Activated CD4-positive, alpha-beta T cell treated with anti-CD3 and anti-CD28 coated beads, Interleukin-2, amount 10 ng/mL, durations not matched to agents 24 days and 14 days (primary cell): Measurements from ENCODE around the gene RNF217. TPM values are rescaled to one million over a fixed set of nuclear protein-coding genes. Genes with fewer than 3 reads are reported as not detected.

Source experiments
- DNase-seq: peaks from one replicate; pipeline ENCODE4 v3.0.0; 2022
- H3K27ac Mint-ChIP-seq: one replicate; pipeline ENCODE4 v1.8.0; 2022; ENCODE audit warnings: mild to moderate bottlenecking, mixed read lengths
- H3K27me3 Mint-ChIP-seq: one replicate; pipeline ENCODE4 v1.8.0; 2022; ENCODE audit warnings: mixed read lengths
- H3K36me3 Mint-ChIP-seq: one replicate; pipeline ENCODE4 v1.8.0; 2022; ENCODE audit warnings: low read depth, mild to moderate bottlenecking, mixed read lengths
- H3K4me1 Mint-ChIP-seq: one replicate; pipeline ENCODE4 v1.8.0; 2021; ENCODE audit warnings: mixed read lengths
- H3K4me3 Mint-ChIP-seq: one replicate; pipeline ENCODE4 v1.8.0; 2022; ENCODE audit warnings: mild to moderate bottlenecking, moderate library complexity, mixed read lengths
- H3K9me3 Mint-ChIP-seq: one replicate; pipeline ENCODE4 v1.8.0; 2021; ENCODE audit warnings: mixed read lengths
- intact Hi-C: fragments of 100-400 bp; cut with micrococcal nuclease; formaldehyde crosslinking; loops from one replicate; pipeline ENCODE4 v1.15.1; 2023
- total RNA-seq: library from RNA; stranded (reverse); gene quantifications from 2 replicates; pipeline ENCODE4 v1.2.3, GENCODE V29; 2022

Gene RNF217
- total RNA-seq, 1 donor from 2014 or later = 0.72 TPM

GRCh38 chr6:124987999-124988591 is 25.9 kb downstream of the RNF217 start:
- Mint-ChIP-seq H3K9me3 (no peaks in the 10 kb centered on the region), H3K4me1 (peaks cover 2% of the 10 kb centered on the region), H3K27me3 (peaks cover 2% of the 10 kb centered on the region), H3K36me3 (no peaks in the 10 kb centered on the region), H3K4me3 (no peak overlapping the region), H3K27ac (no peak overlapping the region)
- intact Hi-C loops = no loop called here
- no peak for DNase-seq

DNA sequence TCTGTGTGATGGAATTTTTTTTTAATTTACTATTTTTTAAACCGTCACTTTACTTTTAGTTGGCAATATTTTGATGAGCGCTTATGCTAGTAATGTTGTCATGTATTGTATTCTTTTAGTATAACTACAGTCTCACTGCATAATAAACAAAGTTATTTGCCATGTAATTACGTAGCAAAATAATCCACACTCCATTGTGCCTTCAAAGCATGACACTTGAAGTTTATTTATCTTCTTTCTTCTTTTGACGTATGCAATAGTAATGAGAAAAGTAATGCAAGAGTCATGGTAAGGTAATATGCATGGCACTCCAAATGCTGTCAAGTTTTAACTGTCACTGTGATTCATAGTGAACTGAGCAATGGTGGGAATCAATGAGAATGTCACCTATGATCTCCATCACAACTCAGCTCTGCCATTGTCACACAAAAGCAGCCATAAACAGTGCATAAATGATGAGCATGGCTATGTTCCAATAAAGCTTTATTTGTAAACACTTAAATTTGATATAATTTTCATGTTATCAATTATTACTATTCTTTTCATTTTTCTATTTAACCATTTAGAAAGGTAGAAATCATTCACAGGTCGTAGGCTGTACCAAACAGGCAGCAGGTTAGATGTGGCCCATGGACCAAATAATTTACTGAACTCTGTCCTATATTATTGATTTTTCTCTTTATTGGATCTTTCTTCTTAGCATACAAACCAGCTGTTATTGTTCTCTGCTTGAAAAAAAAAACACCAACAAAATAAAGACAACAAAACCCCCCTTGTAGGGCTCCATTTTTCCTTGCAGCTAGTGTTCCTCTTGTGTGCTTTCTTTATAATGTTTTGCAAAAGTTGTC is 27.1 kb downstream of the RNF217 start:
- DNase-seq = no peak
- H3K27me3 Mint-ChIP-seq = peaks cover 2% of the 10 kb centered on the region
- peaks cover 2% of the 10 kb centered on the region for H3K4me1 Mint-ChIP-seq
- H3K9me3 Mint-ChIP-seq = no peaks in the 10 kb centered on the region
- no peaks in the 10 kb centered on the region for H3K36me3 Mint-ChIP-seq
- intact Hi-C loops = no loop called here
- no peak overlapping the region for H3K4me3 Mint-ChIP-seq
- H3K27ac Mint-ChIP-seq = no peak overlapping the region

DNA sequence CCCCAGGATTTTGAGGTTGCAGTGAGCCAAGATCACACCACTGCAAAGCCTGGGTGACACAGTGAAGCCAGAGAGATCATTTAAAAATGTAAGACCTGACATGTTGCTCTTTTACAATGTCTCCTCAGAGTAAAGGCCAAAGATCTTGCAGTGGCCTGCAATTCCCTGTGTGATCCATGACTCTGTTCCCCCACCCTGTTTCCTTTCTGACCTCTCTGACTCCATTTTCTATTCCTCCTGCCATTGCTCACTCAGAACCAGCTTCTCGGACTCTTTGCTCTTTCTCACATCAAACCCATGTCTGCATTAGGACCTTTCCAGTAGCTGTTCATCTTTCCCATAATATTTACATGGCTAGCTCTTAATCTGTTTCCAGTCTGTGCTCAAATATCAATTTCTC is 28.8 kb downstream of the RNF217 start:
- H3K4me1 Mint-ChIP-seq = peaks cover 2% of the 10 kb centered on the region
- intact Hi-C loops = no loop called here
- DNase-seq = no peak
- no peaks in the 10 kb centered on the region for H3K9me3 Mint-ChIP-seq
- peaks cover 2% of the 10 kb centered on the region for H3K27me3 Mint-ChIP-seq
- no peaks in the 10 kb centered on the region for H3K36me3 Mint-ChIP-seq
- H3K4me3 Mint-ChIP-seq = no peak overlapping the region
- H3K27ac Mint-ChIP-seq = no peak overlapping the region

GRCh38 chr6:124991764-124992295 is 29.6 kb downstream of the RNF217 start:
- no peaks in the 10 kb centered on the region for H3K36me3 Mint-ChIP-seq
- intact Hi-C loops = no loop called here
- no peaks in the 10 kb centered on the region for H3K4me1 Mint-ChIP-seq
- DNase-seq = no peak
- H3K9me3 Mint-ChIP-seq = no peaks in the 10 kb centered on the region
- peaks cover 2% of the 10 kb centered on the region for H3K27me3 Mint-ChIP-seq
- H3K27ac Mint-ChIP-seq = no peak overlapping the region
- no peak overlapping the region for H3K4me3 Mint-ChIP-seq

DNA sequence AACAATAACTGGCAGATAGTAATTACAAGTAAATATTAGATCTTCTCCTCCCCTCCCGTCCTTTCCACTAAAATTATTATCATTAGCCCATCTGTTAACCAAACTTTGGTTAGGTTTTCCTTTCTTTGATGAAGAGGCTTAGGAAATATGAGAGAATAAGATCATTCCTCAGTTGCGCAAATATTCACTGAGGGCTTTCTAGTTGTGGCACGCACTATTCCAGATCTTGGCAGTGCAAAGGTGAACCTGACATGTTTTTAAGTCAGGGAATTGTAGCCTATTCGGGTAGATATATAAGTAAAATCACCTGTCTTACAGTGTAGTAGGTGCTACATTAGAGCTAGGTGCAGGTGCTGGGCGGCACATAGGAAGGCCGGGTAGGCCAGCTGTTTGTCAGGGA is 31.1 kb downstream of the RNF217 start:
- H3K36me3 Mint-ChIP-seq = no peaks in the 10 kb centered on the region
- H3K27ac Mint-ChIP-seq = no peak overlapping the region
- no peaks in the 10 kb centered on the region for H3K4me1 Mint-ChIP-seq
- no peaks in the 10 kb centered on the region for H3K9me3 Mint-ChIP-seq
- DNase-seq = no peak
- intact Hi-C loops = no loop called here
- H3K27me3 Mint-ChIP-seq = no peaks in the 10 kb centered on the region
- no peak overlapping the region for H3K4me3 Mint-ChIP-seq

GRCh38 chr6:124994648-124995047 is 32.4 kb downstream of the RNF217 start:
- H3K4me1 Mint-ChIP-seq = no peaks in the 10 kb centered on the region
- intact Hi-C loops = no loop called here
- no peak overlapping the region for H3K4me3 Mint-ChIP-seq
- H3K9me3 Mint-ChIP-seq = no peaks in the 10 kb centered on the region
- no peak overlapping the region for H3K27ac Mint-ChIP-seq
- H3K36me3 Mint-ChIP-seq = no peaks in the 10 kb centered on the region
- no peak for DNase-seq
- H3K27me3 Mint-ChIP-seq = no peaks in the 10 kb centered on the region

DNA sequence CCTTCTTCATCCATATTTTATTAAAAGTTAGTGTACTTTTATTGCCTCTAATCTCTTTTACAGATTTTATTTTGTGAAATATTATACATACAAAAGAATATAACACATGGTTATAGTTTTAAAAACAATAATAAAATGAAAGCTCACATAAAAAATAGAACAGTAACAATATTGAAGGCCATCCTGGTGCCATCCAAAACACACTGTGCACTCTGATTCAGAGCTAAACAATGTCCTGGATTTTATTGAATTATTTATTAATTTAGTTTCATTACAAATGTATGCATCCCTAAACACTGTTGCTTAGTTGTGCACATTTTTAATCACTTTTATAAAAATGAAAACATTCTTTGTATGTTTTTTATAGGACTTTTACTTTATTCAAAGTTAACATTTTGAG is 32.9 kb downstream of the RNF217 start:
- H3K9me3 Mint-ChIP-seq = no peaks in the 10 kb centered on the region
- H3K27ac Mint-ChIP-seq = no peak overlapping the region
- DNase-seq = no peak
- intact Hi-C loops = no loop called here
- no peak overlapping the region for H3K4me3 Mint-ChIP-seq
- no peaks in the 10 kb centered on the region for H3K27me3 Mint-ChIP-seq
- H3K4me1 Mint-ChIP-seq = no peaks in the 10 kb centered on the region
- H3K36me3 Mint-ChIP-seq = no peaks in the 10 kb centered on the region

DNA sequence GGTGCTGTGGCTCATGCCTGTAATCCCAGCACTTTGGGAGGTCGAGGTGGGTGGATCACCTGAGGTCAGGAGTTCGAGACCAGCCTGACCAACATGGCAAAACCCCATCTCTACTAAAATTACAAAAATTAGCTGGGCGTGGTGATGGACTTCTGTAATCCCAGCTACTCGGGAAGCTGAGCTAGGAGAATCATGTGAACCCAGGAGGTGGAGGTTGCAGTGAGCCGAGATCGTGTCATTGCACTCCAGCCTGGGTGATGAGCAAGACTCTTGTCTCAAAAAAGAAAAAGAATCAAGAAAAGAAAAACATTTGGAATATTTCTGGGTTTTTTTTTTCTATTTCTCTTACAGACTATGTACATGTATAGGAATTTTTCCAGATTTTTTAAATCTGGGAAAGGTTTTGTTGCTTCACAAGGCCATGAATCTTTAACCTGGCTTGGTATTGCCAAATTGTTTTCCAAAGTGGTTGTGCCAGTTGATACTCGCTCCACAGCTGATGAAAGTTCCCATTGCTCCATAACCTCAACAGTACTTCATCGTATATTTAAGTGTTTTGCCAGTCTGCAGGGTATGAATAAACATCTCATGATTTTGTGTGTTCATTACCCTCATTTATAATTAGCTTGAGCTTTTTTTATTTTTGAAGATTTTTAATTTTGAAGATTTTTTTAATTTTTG is 33.5 kb downstream of the RNF217 start:
- Mint-ChIP-seq H3K4me1 (no peaks in the 10 kb centered on the region), H3K27ac (no peak overlapping the region), H3K4me3 (no peak overlapping the region), H3K27me3 (no peaks in the 10 kb centered on the region), H3K9me3 (no peaks in the 10 kb centered on the region), H3K36me3 (no peaks in the 10 kb centered on the region)
- intact Hi-C loops = no loop called here
- DNase-seq = no peak

DNA sequence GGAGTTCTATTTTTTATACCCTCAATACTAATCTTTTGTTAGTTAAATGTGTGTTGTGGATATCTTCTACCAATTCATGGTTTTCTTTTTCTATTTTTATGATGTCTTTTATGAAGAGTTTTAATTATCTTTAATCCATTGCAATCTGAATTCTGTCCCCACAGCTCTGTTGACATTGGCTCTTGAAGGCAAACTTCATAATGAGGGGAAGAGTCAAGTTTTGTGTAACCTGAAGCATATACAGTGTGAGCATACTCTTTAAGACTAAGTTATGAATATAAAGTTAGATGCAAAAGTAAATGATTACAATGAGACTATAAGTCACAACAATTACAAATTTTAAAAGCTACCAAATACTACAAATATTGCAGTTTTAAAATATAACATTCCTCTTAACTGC is 34.2 kb downstream of the RNF217 start:
- Mint-ChIP-seq H3K4me3 (no peak overlapping the region), H3K36me3 (no peaks in the 10 kb centered on the region), H3K4me1 (no peaks in the 10 kb centered on the region), H3K27me3 (no peaks in the 10 kb centered on the region), H3K9me3 (no peaks in the 10 kb centered on the region), H3K27ac (no peak overlapping the region)
- DNase-seq = no peak
- intact Hi-C loops = no loop called here

- H3K9me3 Mint-ChIP-seq = no peaks in the 10 kb centered on the region
- H3K27me3 Mint-ChIP-seq = no peaks in the 10 kb centered on the region
- no peak overlapping the region for H3K4me3 Mint-ChIP-seq
- H3K4me1 Mint-ChIP-seq = no peaks in the 10 kb centered on the region
- H3K27ac Mint-ChIP-seq = no peak overlapping the region
- intact Hi-C loops = no loop called here
- no peak for DNase-seq
- no peaks in the 10 kb centered on the region for H3K36me3 Mint-ChIP-seq
These were observed 35.1 kb downstream of the RNF217 start for GRCh38 chr6:124997196-124997875.

- no peaks in the 10 kb centered on the region for H3K27me3 Mint-ChIP-seq
- no peak overlapping the region for H3K27ac Mint-ChIP-seq
- H3K36me3 Mint-ChIP-seq = no peaks in the 10 kb centered on the region
- H3K4me3 Mint-ChIP-seq = no peak overlapping the region
- DNase-seq = no peak
- intact Hi-C loops = no loop called here
- no peaks in the 10 kb centered on the region for H3K9me3 Mint-ChIP-seq
- H3K4me1 Mint-ChIP-seq = no peaks in the 10 kb centered on the region
These were observed 37.0 kb downstream of the RNF217 start for GRCh38 chr6:124999105-124999764.

- Mint-ChIP-seq H3K4me3 (no peak overlapping the region), H3K4me1 (no peaks in the 10 kb centered on the region), H3K27ac (no peak overlapping the region), H3K9me3 (no peaks in the 10 kb centered on the region), H3K36me3 (no peaks in the 10 kb centered on the region), H3K27me3 (no peaks in the 10 kb centered on the region)
- intact Hi-C loops = no loop called here
- no peak for DNase-seq
These were observed 39.6 kb downstream of the RNF217 start for GRCh38 chr6:125001684-125002405.

GRCh38 chr6:125002406-125002741 is 40.1 kb downstream of the RNF217 start:
- Mint-ChIP-seq H3K4me3 (no peak overlapping the region), H3K4me1 (no peaks in the 10 kb centered on the region), H3K9me3 (no peaks in the 10 kb centered on the region), H3K27ac (no peak overlapping the region), H3K27me3 (no peaks in the 10 kb centered on the region), H3K36me3 (no peaks in the 10 kb centered on the region)
- DNase-seq = no peak
- intact Hi-C loops = no loop called here
